ENCODE data around the gene RDH8.
"Not testable (repeated sequence)": the region's sequence is repeated elsewhere in the genome, so short reads cannot be mapped to it uniquely, and the experiment has no call there.

The RDH8 gene

DNA sequence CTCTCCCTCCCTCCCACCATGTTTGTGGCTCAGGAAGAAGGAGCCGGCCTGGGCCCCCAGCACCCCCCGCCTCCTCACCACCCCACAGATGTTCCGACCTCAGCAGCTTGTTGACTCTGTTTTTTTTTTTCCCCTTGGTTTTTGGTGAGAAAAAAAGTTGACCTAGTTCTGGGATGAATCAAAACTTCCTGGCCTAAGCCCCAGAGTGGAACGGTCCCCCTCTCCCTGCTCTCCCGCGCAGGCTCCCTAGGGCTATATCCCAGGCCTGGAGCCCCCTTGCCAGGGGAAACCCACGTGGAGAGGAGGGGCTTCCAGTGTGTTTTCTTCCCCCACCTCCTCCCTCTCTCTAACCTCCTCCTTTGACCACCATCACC lies 7.0 kb upstream of the RDH8 start:
- DNase-seq, result no peak

DNA sequence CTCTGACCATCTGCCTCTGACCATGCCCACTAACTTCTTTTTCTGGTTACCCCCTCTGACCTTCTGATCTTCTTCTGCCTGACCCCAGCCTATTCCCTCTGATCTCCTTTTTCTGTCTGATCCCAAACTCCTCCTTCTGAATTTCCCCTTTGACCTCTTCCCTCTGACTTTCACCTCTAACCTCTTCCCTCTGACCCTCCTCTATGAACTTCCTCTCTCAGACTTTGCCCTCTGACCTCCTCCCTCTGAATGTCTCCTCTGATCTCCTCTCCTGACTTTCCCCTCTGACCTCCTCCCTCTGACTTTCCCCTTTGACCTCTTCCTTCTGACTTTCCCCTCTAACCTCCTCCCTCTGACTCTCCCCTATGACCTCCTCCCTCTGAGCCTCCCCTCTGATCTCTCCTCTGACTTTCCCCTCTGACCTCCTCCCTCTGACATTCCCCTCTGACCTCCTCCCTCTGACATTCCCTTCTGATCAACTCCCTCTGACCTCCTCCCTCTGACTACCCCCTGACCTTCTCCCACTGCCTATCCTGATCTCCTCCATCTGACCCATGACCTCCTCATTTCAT lies 6.4 kb upstream of the RDH8 start:
- no peak for DNase-seq

DNA sequence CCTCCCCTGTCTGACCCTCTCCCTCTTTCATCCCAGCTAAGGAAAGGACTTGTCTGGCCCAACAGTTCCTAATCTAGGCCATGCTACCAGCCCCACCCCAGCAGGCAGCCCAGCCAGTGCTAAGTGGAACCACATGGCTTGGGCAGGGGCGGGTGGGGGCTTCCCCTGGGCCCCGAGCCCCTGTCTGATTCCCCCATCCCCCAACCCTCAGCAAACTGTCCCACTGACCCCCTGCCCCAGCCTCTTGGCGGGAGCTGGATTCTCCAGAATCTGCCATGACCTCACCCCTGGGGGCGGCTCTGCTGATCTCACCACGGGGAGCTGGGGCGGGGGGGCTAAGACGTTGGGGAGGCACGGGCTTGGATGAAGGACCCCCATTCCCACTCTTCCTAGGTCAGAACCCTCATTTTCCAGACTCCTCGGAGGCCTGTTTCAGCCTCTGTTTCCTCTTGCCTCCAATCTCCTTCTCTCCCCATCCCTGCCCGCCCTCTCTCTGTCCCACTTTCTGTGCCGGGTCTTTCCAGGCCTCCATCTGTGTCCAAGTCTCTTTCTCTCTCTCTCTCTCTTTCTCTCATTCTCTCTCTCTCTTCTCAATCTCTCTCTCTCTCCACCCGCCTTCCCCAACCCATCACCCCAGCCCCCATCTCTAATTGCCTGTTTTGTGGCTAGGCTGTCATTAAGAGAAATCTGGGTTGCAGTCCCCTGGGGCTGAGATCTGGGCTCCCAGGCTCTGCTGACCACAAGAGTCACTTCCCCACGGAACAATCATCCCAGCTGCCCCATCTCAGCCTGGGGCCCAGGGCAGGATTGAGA lies 5.7 kb upstream of the RDH8 start:
- no peak for DNase-seq

DNA sequence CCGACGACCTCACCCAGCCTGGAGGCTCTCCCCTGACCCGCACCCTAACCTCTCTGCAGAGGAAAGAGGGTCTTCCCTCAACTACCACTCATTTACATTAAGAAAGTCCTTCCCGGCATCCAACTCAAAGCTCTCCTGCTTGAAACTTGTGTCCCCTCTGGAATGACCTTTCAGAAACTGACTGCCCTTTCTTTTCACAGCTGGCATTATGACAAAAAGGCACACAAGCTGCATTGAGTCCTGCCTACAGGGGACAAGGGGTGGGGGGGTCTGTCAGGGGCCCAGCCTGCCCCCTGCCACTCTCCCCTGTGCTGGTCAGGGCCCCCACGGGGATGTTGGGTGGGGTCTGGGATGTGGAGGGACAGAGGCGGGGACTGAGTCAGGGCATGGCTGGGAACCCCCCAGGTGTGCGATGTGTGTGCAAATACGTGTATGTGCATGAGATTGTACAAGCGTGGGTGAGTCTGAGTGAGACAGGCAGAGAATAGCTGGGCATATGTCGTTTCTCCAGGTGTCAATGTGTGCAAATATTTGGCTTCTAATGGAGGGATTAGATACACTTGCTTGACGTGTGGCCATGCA lies 5.0 kb upstream of the RDH8 start:
- DNase-seq, result no peak

DNA sequence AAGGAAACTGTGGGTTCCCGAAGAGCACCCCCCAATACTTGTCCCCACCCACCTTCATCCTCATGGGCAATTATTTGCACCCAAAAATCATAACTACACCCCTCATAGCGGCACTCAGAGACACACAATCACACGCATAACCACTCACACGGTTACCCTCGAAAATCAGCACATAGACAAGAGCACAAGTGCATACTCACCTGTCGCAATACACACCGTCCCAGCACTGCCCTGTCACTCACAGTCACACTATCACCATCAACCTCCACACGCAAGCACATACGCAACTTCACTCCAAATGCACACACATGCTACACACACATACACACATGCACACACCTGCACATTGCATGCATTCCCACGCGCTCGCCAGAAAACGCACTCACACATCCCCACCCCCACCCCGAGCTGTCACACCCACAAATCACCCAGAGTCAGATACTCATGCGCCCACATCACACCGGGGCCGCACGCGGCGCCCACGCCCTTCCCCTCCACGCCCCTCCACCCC lies 3.5 kb upstream of the RDH8 start:
- DNase-seq, result no peak

DNA sequence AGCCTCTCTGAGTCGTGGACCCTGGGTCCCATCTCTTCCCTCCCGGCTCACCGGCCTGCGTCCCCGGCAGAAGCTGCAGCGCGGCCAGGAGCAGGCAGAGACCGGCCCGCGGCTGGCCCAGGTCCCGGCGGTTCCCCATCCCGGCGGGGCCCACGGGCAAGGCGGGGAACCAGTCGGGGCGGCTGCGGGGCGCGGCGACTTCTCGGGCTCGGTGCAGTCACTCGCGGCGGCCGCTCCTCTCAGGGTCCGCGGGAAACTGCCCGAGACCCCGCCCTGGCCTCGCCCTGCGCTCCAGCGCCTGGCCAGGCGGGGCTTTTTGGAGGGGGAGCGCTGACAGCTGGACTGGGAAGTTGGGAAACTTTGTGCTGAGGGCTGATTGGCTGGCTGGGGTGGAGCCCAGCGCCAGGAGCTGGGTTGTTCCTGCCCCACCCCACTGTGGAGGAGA lies 3.0 kb upstream of the RDH8 start, which contains the start of gene COL5A3:
COL5A3 (minus strand) TSS at position 258 of the 445 bp plus-strand sequence; CDS start at position 139, 119 bp downstream.
- DNase-seq, result no peak

DNA sequence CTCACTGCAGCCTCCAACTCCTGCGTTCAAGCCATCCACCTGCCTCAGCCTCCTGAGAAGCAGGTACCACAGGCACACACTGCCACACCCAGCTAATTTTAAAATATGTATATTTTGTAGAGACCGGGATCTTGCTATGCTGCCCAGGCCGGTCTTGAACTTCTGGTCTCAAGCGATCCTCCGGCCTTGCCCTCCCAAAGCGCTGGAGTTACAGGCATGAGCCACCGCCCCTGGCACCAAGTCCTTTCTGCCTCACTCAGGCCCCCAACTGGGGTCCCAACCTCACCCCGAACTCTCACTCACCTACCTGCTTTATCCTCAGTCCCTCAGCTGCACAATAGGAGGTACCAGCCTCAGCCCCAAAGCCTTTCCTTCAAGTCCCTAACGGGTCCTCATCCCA lies 2.3 kb upstream of the RDH8 start:
- DNase-seq, result no peak

DNA sequence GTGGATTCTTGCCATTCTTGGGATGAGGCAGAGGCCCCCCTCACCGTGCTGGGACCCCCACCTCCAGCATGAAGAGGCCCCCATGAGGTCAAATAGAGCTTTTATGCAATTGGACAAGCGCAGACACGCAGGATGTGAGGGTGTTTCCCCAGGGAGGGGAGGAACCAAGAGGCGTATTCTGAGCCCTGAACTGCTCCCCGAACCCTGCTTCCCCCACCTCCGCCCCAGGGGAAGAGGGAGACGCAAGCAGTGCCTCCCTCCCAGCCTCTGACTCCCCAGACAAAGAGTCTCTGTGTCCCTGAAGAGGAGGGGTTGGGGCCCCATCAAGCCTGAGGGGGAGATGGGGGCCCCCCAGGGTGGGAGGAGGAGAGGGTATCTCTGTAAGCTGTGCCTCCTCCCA lies 1.3 kb upstream of the RDH8 start:
- DNase-seq, result no peak

DNA sequence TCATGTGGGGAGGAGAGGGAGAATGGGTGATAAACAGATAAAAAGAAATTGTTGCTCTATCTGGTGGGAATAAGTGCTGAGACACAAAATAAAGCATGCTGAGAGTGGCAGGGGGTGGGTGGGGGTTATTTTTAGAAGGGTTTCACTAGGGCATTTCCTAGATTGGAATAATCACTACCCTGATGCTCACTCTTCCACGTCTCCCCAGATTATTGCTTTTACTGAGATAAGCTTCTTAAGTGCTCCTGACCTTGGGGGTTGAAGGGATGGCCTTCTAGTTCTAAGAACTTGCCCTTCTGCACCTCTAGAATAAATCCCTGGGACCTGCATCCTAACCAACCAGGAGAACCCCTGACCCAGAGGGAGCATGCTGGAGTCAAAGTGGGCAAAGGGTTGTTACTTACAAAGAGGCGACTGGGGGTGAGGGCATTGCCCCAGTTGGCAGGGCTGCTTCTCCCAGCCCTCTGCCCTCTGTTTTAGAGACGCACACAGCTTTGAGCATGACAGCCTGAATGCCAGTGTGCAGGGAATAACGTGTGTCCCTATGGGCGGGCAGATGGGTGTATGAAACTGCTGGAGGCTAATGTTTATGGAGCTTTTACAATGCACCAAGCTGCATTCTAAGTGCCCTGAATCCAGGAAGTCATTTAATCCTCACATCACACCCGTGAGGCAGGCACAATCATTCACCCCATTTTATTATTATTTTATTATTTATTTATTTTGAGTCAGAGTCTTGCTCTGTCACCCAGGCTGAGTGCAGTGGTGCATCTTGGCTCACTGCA lies 743 bp downstream of the RDH8 start:
- DNase-seq, result no peak

DNA sequence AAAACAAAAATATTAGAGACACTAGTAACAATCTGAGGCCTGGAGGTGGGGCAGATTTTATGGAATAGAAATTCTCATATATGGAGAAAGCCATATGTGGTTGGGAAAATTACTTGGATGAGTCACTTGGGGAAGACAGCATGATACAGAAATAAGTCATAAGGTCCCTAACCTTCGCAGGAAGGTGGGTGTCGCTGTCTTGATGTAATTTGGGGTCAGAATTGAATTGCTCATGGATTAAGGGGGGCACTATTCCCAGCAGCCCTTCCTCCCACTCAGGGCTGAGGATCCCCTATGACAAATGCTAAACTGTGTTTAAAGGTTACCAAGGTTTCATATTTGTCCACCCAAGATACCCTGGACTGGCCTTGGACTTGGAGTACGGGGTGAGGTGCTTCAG lies 5.0 kb downstream of the RDH8 start:
- no peak for DNase-seq

DNA sequence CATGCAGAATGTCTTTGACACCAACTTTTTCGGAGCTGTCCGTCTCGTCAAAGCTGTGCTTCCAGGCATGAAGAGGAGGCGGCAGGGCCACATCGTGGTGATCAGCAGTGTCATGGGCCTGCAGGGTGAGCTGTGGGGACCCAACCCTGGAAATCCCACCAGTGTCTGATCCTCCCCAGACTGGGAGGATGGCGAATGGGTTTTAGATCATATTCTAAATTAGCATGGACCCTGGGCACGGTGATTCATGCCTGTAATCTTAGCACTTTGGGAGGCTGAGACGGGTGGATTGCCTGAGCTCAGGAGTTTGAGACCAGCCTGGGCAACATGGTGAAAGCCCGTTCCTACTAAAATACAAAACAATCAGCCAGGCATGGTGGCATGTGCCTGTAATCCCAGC lies 5.5 kb downstream of the RDH8 start:
- no peak for DNase-seq

DNA sequence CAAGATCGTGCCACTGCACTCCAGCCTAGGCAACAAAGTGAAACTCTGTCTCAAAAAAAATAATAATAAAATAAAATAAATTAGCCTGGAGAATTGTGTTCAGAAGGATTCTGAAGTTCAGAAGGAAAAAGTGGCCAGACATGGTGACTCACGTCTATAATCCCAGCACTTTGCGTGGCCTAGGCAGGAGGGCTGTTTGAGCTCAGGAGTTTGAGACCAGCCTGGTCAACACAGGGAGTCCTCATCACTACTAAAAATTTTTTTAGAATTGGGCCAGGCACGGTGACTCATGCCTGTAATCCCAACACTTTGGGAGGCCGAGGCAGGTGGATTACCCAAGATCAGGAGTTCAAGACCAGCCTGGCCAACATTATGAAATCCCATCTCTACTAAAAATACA lies 6.0 kb downstream of the RDH8 start:
- no peak for DNase-seq

DNA sequence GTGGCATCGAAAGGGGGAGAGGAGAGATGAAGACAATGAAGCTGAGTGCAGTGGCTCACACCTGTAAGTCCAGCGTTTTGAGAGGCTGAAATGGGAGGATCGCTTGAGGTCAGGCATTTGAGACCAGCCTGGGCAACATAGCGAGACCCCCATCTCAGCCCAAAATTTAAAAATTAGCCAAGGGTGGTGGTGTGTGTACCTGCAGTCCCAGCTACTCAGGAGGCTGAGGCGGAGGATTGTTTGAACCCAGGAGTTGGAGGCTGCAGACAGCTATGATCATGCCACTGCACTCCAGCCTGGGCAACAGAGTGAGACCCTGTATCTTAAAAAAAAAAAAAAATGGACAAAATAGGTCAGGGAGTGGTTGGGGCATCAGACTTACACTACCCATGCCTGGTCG lies 7.6 kb downstream of the RDH8 start:
- DNase-seq, result no peak

DNA sequence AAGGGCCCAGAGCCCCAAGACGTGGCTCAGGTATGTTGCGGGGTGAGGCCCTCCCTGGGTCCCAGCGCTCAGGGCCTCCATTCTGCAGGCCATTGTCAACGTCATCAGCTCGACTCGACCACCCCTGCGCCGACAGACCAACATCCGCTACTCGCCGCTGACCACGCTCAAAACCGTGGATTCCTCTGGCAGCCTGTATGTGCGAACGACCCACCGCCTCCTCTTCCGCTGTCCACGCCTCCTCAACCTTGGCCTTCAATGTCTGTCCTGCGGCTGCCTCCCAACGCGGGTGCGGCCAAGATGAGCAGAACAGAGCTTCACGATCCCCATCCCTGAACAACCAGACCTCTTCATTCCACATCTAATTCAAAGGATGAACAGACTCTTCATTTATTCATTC lies 8.2 kb downstream of the RDH8 start:
- DNase-seq, result no peak

DNA sequence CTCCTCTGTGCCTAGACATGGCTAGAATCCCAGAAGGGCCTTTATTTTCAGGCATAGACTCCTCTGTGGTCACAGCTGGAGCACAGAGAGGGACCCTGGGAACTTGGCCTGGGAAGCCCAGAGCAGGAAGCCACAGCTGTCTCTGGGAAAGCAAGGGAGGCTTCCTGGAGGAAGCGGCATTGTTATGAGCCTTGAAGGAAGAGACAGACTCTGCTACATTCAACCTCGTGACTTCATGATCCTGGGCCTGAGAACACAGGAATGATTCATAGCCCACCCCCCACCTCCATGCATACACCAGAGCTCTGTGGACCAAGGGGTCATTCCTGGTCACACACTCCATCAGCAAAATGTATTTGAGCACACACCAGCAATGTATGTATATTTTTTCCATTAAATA lies 8.6 kb downstream of the RDH8 start:
- DNase-seq, result no peak

DNA sequence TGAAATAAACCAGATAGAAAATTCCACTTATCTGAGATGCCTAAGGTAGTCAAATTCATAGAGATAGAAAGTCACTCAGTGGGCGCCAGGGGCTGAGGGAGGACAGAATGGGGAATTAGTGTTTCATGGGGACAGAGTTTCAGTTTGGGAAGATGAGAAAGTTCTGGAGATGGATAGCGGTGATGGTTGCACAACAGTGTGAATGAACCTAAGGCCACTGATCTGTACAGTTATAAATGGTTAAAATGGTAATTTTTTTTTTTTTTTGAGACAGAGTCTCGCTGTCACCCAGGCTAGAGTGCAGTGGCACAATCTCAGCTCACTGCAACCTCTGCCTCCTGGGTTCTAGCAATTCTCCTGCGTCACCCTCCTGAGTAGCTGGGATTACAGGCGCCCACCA lies 9.8 kb downstream of the RDH8 start:
- not testable (repeated sequence) for DNase-seq

DNA sequence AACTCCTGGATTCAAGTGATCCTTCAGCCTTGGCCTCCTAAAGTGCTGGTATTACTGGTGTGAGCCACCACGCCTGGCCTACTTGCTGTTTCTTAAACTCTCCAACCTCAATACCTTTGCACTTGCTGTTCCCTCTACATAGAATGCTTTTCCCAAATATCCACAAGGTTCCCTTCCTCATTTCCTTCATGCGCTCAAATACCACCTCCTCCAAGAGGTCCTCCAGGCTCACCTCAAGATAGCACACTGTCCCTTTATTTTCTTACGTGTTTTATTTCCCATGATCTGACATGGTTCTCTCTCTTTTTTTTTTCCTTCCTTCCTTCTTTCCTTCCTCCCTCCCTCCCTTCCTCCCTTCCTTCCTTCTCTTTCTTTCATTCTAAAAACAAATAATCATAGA lies 13.5 kb downstream of the RDH8 start:
- no peak for DNase-seq

DNA sequence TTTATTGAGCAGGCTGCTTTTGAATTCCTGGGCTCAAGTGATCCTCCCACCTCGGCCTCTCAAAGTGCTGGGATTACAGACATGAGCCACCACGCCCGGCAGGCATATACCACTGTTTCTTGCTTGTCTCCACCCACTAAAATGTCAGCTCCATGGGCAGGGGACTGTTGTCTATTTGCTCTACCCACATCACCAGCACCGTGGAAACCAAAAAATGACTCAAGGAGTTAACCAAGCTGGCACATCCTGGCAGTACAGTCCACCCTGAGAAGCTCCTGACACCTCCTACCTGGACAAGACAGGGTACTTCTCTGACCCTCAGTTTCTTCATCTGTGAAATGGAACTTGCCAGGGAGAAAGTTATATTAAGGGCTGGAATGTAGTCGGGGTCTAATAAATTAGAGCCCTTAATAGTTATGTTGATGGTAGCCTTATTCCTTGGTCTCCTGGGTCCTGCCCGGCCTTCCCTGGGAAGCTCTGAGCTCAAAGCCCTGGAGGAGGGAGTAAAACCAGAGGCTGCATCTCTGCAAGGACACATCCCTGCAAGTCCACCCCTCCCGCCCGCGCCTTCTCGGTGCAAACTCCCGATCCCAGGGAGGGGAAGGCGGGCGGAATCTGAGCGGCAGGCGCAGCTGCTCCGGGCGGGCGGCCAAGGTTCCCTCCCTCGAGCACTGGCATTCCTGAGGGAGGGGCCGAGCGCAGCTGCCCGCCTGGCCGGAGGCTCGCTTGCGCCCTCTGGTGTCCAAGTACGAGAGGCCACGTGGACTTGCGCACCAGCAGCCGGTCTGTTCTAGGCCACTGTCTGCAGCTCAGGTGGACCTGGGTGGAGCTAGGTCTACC lies 14.1 kb downstream of the RDH8 start:
- DNase-seq, result peak; percentile 92

DNA sequence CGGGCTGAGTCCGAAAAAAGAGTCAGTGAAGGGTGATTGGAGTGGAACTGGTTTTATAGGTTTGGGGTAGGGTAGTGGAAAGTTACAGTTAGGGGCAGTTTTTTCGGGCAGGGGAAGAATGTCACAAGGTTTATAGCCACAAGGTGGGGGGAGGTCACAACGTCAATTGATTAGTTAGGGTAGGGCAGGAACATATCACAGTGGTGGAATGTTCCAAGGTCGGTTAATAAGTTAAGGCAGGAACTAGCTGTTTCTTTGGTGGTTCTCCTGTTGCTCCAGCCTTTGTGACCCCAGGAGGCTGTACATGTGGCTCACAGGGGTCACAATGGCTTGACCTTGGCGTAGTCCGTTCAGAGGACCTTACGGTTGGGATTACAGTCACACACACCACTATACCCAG lies 20.3 kb downstream of the RDH8 start:
- DNase-seq, result no peak

DNA sequence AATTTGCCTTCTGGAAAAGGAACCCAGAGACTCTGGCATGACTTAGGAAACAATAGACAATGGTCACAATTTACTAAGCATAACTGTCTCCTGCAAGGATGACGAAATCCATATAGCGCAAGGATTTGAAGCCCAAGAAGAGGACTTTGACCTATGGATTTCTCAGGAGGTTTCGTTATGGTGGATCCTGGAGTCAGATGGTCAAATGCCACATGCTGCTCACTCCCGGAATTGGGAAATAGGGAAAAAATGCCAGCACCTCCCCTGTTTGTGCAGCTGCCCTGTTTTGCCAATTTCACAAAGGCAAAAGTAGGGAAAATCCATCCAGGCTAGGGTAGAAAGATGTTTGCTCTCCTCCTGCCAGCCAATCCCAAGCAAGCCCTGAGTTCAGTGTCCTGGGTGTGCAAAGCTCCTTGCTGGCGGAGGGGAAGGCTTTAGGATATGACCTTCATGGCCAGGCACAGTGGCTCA lies 23.4 kb downstream of the RDH8 start:
- no peak for DNase-seq

DNA sequence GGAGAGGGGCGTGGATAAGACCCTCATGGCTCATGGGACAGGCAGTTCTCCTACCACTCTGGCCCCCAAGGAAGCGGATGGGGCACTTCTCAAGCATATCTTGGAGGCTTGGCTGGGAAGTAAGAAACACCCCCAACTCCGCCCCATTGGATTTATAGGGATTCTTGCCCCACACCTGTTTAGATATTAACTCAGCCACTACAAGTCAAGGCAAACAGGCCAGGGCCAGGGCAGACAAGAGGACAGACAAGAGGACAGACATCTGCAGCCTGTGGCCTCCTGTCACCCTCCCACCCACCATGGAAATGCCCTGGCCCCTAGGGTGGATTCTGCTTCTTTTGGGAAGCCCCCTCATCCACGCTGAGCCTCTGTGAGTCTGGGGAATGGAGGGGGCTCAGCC lies 24.1 kb downstream of the RDH8 start:
- DNase-seq, result no peak

DNA sequence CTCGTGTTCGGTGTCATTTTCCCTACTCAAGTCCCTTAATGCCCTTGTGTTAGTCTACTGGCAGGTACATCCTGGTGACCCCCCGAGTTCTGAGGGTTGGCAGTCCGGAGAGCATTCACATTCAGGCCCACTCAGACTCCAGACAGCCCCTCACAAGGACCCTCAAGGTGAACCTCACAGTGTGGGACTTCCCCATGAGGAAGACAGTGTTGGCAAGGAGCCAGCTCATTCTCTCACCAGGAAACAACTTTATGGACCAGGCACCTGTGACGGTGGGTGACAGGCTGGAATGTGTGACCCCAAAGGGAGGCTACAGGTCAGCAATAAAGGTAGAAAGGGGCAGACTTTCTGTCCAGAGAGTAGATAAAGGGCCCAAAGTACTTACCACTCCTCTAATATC lies 24.5 kb downstream of the RDH8 start:
- DNase-seq, result peak; percentile 13
